OCI-LY3 (cell line): ENCODE results near the gene SULT2B1.
"Not testable (repeated sequence)": the region's sequence is repeated elsewhere in the genome, so short reads cannot be mapped to it uniquely, and the experiment has no call there.

Experiments
- EZH2phosphoT487 ChIP-seq: fragments of 200-600 bp; shearing (Covaris generic); IDR thresholded peaks from 2 replicates; pipeline ENCODE4 v1.6.1; 2018; ENCODE audit warnings: antibody characterized with exemption, mixed run types, low read depth
- TF ChIP-seq, protein P1 (sequence below): fragments of 200-600, 300-600 bp; sonication (generic); IDR thresholded peaks from 2 replicates; pipeline ENCODE4 v1.5.1; 2014; ENCODE audit warnings: antibody characterized with exemption, low read length, low read depth

DNA sequence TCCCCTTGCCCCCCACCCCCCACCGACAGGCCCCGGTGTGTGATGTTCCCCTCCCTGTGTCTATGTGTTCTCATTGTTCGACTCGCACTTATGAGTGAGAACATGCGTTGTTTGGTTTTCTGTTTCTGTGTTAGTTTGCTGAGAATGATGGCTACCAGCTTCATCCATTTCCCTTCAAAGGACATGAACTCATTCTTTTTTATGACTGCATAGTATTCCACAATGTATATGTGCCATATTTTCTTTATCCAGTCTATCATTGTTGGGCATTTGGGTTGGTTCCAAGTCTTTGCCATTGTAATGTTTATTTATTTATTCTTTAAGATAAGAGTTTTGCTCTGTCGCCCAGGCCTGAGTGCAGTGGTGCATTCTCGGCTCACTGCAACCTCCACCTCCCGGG lies 13.9 kb upstream of the SULT2B1 start:
- TF ChIP-seq, protein P1, sequence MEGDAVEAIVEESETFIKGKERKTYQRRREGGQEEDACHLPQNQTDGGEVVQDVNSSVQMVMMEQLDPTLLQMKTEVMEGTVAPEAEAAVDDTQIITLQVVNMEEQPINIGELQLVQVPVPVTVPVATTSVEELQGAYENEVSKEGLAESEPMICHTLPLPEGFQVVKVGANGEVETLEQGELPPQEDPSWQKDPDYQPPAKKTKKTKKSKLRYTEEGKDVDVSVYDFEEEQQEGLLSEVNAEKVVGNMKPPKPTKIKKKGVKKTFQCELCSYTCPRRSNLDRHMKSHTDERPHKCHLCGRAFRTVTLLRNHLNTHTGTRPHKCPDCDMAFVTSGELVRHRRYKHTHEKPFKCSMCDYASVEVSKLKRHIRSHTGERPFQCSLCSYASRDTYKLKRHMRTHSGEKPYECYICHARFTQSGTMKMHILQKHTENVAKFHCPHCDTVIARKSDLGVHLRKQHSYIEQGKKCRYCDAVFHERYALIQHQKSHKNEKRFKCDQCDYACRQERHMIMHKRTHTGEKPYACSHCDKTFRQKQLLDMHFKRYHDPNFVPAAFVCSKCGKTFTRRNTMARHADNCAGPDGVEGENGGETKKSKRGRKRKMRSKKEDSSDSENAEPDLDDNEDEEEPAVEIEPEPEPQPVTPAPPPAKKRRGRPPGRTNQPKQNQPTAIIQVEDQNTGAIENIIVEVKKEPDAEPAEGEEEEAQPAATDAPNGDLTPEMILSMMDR: not testable (repeated sequence)
- TF ChIP-seq EZH2phosphoT487: not testable (repeated sequence)
